HepG2 (cell line): ENCODE data around the gene RBM34. TPM values are rescaled to one million over a fixed set of nuclear protein-coding genes. Genes with fewer than 3 reads are reported as not detected.

ENCODE experiments used
- ATAC-seq: fragments of 200-7000 bp; cut with Tn5 transposase; 3 replicates; pipeline ENCODE4 v1.9.1; 2020; ENCODE audit warnings: mild to moderate bottlenecking, moderate library complexity
- BruUV-seq: library from RNA; stranded (reverse); fragments of 400-500 nt; replicated peaks from 2 replicates; lab custom pipeline; 2021; lab: Mats Ljungman, UMichigan
- CTCF ChIA-PET: fragments of 300-600 bp; formaldehyde crosslinking; extraction: SDS; loops from one replicate; lab custom pipeline; 2021; ENCODE audit warnings: low total read pairs, inconsistent platforms, low intra/inter-chr PET ratio; lab: Yijun Ruan, JAX
- POLR2A ChIA-PET: fragments of 350-600 bp; sonication (Branson Sonifier 250); formaldehyde crosslinking; loops from one replicate; lab custom pipeline; 2020; ENCODE audit warnings: antibody characterized with exemption, inconsistent platforms; lab: Yijun Ruan, JAX
- DNase-seq: peaks from one replicate; pipeline ENCODE4 v3.0.0-alpha.2; 2015; ENCODE audit warnings: low spot score
- FAIRE-seq: peaks from 3 replicates; lab custom pipeline; 2011; peaks lifted over from hg19 to GRCh38; lab: Jason Lieb, UNC
- H2AFZ ChIP-seq: one replicate; pipeline ENCODE4 v1.6.1; 2011; ENCODE audit warnings: low read length, inconsistent platforms
- H3K27ac ChIP-seq: fragments of 300-600 bp; 3 replicates; pipeline ENCODE4 v1.8.0; 2011; ENCODE audit warnings: mixed run types, mild to moderate bottlenecking, mixed read lengths, low read length, inconsistent platforms; ENCODE audit not compliant: insufficient read depth; ENCODE audit errors: extremely low read length
- H3K27me3 ChIP-seq, 2 experiments: fragments of 200-600 bp in 1 of 2; 2 replicates in 1 of 2; 3 replicates in 1 of 2; pipeline versions ENCODE4 v1.6.0 to v1.8.0; 2011; ENCODE audit warnings: low read length in 2 of 2, mild to moderate bottlenecking in 2 of 2, moderate library complexity in 2 of 2, inconsistent platforms in 1 of 2; ENCODE audit not compliant: insufficient read depth in 2 of 2, control insufficient read depth in 1 of 2
- H3K36me3 ChIP-seq, 2 experiments: fragments of 200-600 bp in 1 of 2; replicated peaks in 1 of 2; 2 replicates in 1 of 2; 3 replicates in 1 of 2; pipeline versions ENCODE4 v1.5.1 to v1.8.0; 2011; ENCODE audit warnings: low read length in 2 of 2, inconsistent platforms in 1 of 2; ENCODE audit not compliant: insufficient read depth in 2 of 2, control insufficient read depth in 1 of 2
- H3K4me1 ChIP-seq: 2 replicates; pipeline ENCODE4 v1.5.1; 2012; ENCODE audit warnings: low read length, inconsistent platforms; ENCODE audit not compliant: insufficient read depth
- H3K4me2 ChIP-seq: 2 replicates; pipeline ENCODE4 v1.6.0; 2011; ENCODE audit warnings: low read depth, low read length, inconsistent platforms
- H3K4me3 ChIP-seq, 3 experiments: fragments of 200-600 bp in 1 of 3; sonication (generic), shearing (Covaris generic) in 1 of 3; replicated peaks in 1 of 3; 2 replicates each; pipeline ENCODE4 v1.5.1; 2011 to 2016; ENCODE audit warnings: low read length in 3 of 3, inconsistent platforms in 2 of 3, low read depth in 2 of 3, mild to moderate bottlenecking in 2 of 3, control low read depth in 1 of 3, mixed read lengths in 1 of 3; ENCODE audit not compliant: insufficient read depth in 1 of 3
- H3K79me2 ChIP-seq: one replicate; pipeline ENCODE4 v1.6.1; 2011; ENCODE audit warnings: low read length, inconsistent platforms; ENCODE audit not compliant: insufficient read depth
- H3K9ac ChIP-seq: 2 replicates; pipeline ENCODE4 v1.6.0; 2011; ENCODE audit warnings: mild to moderate bottlenecking, low read depth, low read length, inconsistent platforms; ENCODE audit not compliant: insufficient read depth
- H3K9me3 ChIP-seq: 2 replicates; pipeline ENCODE4 v1.5.1; 2012; ENCODE audit warnings: mild to moderate bottlenecking, low read length
- H4K20me1 ChIP-seq: 2 replicates; pipeline ENCODE4 v1.6.0; 2011; ENCODE audit warnings: inconsistent platforms, mild to moderate bottlenecking, low read length, moderate library complexity; ENCODE audit not compliant: insufficient read depth
- REXO4 ChIP-seq: sonication (generic); formaldehyde crosslinking; IDR thresholded peaks from 2 replicates; pipeline ENCODE4 v1.8.0; 2022; ENCODE audit warnings: missing genetic modification reagents, mild to moderate bottlenecking, borderline replicate concordance
- SIN3A ChIP-seq: IDR thresholded peaks from 2 replicates; pipeline ENCODE4 v1.6.1; 2011; ENCODE audit warnings: low read depth, mild to moderate bottlenecking, control low read depth, low read length, borderline replicate concordance
- SMAD9 ChIP-seq: sonication (generic); formaldehyde crosslinking; IDR thresholded peaks from 2 replicates; pipeline ENCODE4 v1.5.1; 2020; ENCODE audit warnings: mild to moderate bottlenecking, missing genetic modification reagents
- ZBTB38 ChIP-seq: sonication (generic); formaldehyde crosslinking; IDR thresholded peaks from 2 replicates; pipeline ENCODE4 v1.5.1; 2020; ENCODE audit warnings: mild to moderate bottlenecking, missing genetic modification reagents
- ZNF749 ChIP-seq: sonication (generic); formaldehyde crosslinking; IDR thresholded peaks from 2 replicates; pipeline ENCODE4 v1.8.0; 2022; ENCODE audit warnings: mild to moderate bottlenecking, missing genetic modification reagents, moderate library complexity, borderline replicate concordance
- ZNF761 ChIP-seq: sonication (generic); formaldehyde crosslinking; conservative IDR thresholded peaks from 2 replicates; pipeline ENCODE4 v1.4.0; 2020; ENCODE audit warnings: mild to moderate bottlenecking, missing genetic modification reagents
- WGBS: methylation state at CpG from one replicate; pipeline ENCODE4 v1.1.6; 2017; ENCODE audit warnings: low lambda C conversion rate; 5-methylcytosine and 5-hydroxymethylcytosine counted together
- in situ Hi-C: cut with HindIII; loops from 2 replicates; pipeline ENCODE4 v1.10.0; 2017; ENCODE audit warnings: low pct_unique_long_range_greater_than_20kb; ENCODE audit not compliant: extremely low pct_ligation_motif_present
- intact Hi-C: fragments of 100-400 bp; cut with micrococcal nuclease; formaldehyde crosslinking; loops from one replicate; pipeline ENCODE4 v1.10.0; 2022; ENCODE audit not compliant: unreplicated experiment
- polyA plus RNA-seq, 8 experiments: library from polyadenylated mRNA; depleted of rRNA in 3 of 8; stranded (reverse) in 7 of 8; unstranded in 1 of 8; fragments of >200 nt; fragmentation: Illumina TruSeq in 4 of 8; extraction: Trizol in 4 of 8; gene quantifications; 2 replicates each; pipeline versions ENCODE4 v1.2.1 to v1.2.3, GENCODE V29; 2011 to 2016; ENCODE audit warnings: low read depth in 4 of 8, missing spikeins in 1 of 8, mixed read lengths in 1 of 8; ENCODE audit not compliant: insufficient read depth in 1 of 8
- total RNA-seq, 5 experiments: library from RNA; depleted of rRNA; stranded (reverse); fragments of >200 nt; fragmentation: Illumina TruSeq; extraction: Trizol; gene quantifications; 2 replicates each; pipeline ENCODE4 v1.2.3, GENCODE V29; 2016; ENCODE audit warnings: low read depth in 1 of 5
- TF ChIP-seq, protein P1 (sequence below): sonication (generic); formaldehyde crosslinking; IDR thresholded peaks from 2 replicates; pipeline ENCODE4 v1.4.0; 2020; ENCODE audit warnings: missing genetic modification reagents, borderline replicate concordance
- TF ChIP-seq, protein P2 (sequence below): sonication (generic); formaldehyde crosslinking; conservative IDR thresholded peaks from 2 replicates; pipeline ENCODE4 v1.8.1; 2023; ENCODE audit warnings: missing genetic modification reagents
- TF ChIP-seq, protein P3 (sequence below): sonication (generic); formaldehyde crosslinking; IDR thresholded peaks from 2 replicates; pipeline ENCODE4 v1.4.0; 2020; ENCODE audit warnings: missing genetic modification reagents
- TF ChIP-seq, protein P4 (sequence below): sonication (generic); formaldehyde crosslinking; IDR thresholded peaks from 2 replicates; pipeline ENCODE4 v1.8.1; 2023; ENCODE audit warnings: mild to moderate bottlenecking, moderate library complexity, missing genetic modification reagents

Gene RBM34
- total and polyA plus RNA-seq, 2 of the 13 experiments (the other 11 are each of a cell fraction or from before 2014, with no cell fraction given): 34.7 to 73.0 TPM

DNA sequence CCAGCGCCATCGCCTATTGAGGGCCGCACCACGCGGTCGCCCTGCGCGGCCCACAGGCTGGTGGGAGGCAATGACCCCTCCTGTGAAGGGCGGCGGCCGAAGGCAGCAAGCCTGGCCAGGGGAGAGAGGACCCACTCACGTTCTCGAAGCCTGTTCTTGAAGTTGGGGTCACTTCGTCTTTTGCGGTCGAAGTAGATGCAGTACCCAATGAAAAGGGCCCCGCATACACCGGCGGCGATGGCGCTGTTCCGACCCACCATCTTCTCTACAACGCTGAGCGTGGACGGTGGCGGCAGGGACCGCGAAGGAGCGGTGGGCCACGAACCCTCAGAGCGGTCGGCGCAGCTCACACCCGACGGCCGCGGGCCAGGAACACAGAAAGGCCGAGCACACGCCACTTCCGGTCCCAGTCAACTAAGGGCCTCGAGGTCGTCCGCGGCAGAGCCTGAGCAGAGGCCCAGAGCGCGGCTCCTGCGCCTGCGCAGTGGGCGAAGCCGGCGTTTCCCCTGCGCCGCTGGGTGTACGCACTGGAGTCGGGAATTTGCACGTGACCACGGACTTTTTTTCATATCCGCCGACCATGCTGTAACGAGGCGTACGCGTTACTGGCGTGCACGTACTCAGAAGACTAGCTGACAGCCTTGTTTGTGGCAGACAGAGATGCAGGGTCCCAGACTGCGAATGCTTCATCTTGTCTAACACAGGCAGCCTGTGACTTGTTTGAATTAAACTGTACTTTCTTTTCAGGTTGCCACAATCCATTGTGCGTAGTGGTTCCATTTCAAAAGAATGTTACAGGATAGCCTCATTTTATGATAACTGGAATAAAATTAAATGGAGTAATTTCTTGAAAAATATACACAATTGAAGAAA is 32.4 kb downstream of the RBM34 start, which contains the start of gene TOMM20 (continued):
- TF ChIP-seq, protein P1, sequence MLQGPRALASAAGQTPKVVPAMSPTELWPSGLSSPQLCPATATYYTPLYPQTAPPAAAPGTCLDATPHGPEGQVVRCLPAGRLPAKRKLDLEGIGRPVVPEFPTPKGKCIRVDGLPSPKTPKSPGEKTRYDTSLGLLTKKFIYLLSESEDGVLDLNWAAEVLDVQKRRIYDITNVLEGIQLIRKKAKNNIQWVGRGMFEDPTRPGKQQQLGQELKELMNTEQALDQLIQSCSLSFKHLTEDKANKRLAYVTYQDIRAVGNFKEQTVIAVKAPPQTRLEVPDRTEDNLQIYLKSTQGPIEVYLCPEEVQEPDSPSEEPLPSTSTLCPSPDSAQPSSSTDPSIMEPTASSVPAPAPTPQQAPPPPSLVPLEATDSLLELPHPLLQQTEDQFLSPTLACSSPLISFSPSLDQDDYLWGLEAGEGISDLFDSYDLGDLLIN: peak; percentile 87; the same call in 1 of the 2 replicates
- peak; percentile 37; the same call in 1 of the 2 replicates for TF ChIP-seq REXO4 (CRISPR knock-in tag)
- TF ChIP-seq, all 625 proteins: peak for 356

DNA sequence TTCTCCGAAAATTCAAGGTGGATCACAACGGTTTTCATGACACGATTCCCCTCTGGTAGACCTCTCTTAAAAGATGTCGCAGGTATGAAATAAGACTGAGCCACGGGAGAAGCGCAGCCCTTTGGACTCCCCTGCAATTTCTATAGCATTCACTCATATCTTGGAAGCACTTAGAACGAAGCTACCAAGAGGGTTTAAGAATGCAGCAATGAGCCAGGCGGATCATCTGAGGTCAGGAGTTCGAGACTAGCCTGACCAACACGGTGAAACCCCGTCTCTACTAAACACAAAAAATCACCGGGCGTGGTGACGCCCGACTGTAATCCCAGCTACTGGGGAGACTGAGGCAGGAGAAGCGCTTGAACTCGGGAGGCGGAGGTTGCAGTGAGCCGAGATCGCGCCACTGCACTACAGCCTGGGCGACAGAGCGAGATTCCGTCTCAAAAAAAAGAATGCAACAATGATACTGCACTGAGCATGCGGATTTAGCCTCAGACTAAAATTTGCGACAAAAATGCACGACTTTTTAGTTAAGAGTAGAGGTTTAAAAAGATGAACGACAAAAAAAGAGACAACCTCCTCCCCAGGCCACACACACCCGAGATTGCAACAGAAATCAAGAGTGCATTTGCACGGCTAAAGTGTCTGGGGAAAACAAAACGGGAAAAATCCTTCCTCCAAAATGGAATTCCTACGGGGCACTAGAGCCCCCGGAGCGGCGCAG is 33.2 kb downstream of the RBM34 start:
- no peak overlapping the region for H2AFZ ChIP-seq
- in situ Hi-C loops (no loop called here), intact Hi-C loops (loop anchor here (5.0 kb wide), 1 partner anchor 34 kb away; the partner anchor contains the start of gene RBM34)
- no peaks in the 10 kb centered on the region; a peak in 1 of 5 replicates for H3K27me3 ChIP-seq
- no peak for FAIRE-seq
- ChIA-PET CTCF (no interaction called here), POLR2A (interaction anchor here (1.0 to 2.1 kb wide), 7 partner anchors 15 to 239 kb away, joined by 3 to 15 read pairs (median 5); partner anchors contain the start of genes GGPS1, RBM34 and TBCE)
- H3K4me2 ChIP-seq: peak overlapping the region; percentile 81
- H3K4me1 ChIP-seq: peaks cover 63% of the 10 kb centered on the region
- no peak for DNase-seq
- peak overlapping the region; percentile 94 for H3K27ac ChIP-seq
- peaks cover 46% of the 10 kb centered on the region for H4K20me1 ChIP-seq
- 1% methylated on average over 35 of the region's 35 CpGs for WGBS
- H3K9me3 ChIP-seq: no peaks in the 10 kb centered on the region
- H3K9ac ChIP-seq: peak overlapping the region; percentile 99
- peaks cover 58% of the 10 kb centered on the region for H3K79me2 ChIP-seq
- TSS peak; percentile 65 for BruUV-seq
- H3K36me3 ChIP-seq: peaks cover 4 to 32% of the 10 kb centered on the region in 2 experiments
- ATAC-seq: no peak
- H3K4me3 ChIP-seq: peak overlapping the region; percentile 82 to 94 (median 89)
- TF ChIP-seq, protein P2, sequence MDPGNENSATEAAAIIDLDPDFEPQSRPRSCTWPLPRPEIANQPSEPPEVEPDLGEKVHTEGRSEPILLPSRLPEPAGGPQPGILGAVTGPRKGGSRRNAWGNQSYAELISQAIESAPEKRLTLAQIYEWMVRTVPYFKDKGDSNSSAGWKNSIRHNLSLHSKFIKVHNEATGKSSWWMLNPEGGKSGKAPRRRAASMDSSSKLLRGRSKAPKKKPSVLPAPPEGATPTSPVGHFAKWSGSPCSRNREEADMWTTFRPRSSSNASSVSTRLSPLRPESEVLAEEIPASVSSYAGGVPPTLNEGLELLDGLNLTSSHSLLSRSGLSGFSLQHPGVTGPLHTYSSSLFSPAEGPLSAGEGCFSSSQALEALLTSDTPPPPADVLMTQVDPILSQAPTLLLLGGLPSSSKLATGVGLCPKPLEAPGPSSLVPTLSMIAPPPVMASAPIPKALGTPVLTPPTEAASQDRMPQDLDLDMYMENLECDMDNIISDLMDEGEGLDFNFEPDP (CRISPR knock-in tag): 0 out of 2 replicates have a peak, but pooled peaks have one; percentile 39
- TF ChIP-seq, protein P3, sequence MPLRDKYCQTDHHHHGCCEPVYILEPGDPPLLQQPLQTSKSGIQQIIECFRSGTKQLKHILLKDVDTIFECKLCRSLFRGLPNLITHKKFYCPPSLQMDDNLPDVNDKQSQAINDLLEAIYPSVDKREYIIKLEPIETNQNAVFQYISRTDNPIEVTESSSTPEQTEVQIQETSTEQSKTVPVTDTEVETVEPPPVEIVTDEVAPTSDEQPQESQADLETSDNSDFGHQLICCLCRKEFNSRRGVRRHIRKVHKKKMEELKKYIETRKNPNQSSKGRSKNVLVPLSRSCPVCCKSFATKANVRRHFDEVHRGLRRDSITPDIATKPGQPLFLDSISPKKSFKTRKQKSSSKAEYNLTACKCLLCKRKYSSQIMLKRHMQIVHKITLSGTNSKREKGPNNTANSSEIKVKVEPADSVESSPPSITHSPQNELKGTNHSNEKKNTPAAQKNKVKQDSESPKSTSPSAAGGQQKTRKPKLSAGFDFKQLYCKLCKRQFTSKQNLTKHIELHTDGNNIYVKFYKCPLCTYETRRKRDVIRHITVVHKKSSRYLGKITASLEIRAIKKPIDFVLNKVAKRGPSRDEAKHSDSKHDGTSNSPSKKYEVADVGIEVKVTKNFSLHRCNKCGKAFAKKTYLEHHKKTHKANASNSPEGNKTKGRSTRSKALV (CRISPR knock-in tag): peak; percentile 1; the same call in 1 of the 2 replicates
- peak; percentile 46; the same call in 1 of the 2 replicates for TF ChIP-seq ZNF749 (CRISPR knock-in tag)
- TF ChIP-seq ZNF761: 0 out of 2 replicates have a peak, but pooled peaks have one; percentile 10
- 0 out of 2 replicates have a peak, but pooled peaks have one; percentile 15 for TF ChIP-seq SMAD9 (CRISPR knock-in tag)
- peak; percentile 28; the same call in 1 of the 2 replicates for TF ChIP-seq SIN3A
- TF ChIP-seq, protein P4, sequence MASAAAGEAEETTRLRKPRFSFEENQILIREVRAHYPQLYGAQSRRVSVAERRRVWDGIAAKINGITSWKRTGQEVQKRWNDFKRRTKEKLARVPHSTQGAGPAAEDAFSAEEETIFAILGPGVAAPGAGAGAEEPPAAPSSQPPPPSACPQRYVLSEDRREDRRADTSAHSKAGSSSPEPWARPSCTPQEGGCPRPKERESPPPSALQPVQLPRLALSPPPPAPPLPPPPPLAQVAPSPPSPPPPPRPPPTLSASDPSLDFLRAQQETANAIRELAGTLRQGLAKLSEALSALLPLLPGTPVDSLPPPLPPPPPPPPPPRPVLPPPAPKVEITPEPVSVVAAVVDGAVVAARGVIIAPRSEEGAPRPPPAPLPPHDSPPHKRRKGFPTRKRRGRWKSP (CRISPR knock-in tag): no peak
- no peak for TF ChIP-seq ZBTB38 (CRISPR knock-in tag)
